HG02970 (cell line): ENCODE data around the gene ALPG.
"Not testable (repeated sequence)": the region's sequence is repeated elsewhere in the genome, so short reads cannot be mapped to it uniquely, and the experiment has no call there.

Experiments used
- ATAC-seq: cut with Tn5 transposase; IDR thresholded peaks from one replicate; pipeline ENCODE4 v1.9.1; 2021; ENCODE audit warnings: mild to moderate bottlenecking, moderate library complexity, moderate number of reproducible peaks; ENCODE audit not compliant: unreplicated experiment, low FRiP score

The ALPG gene

DNA sequence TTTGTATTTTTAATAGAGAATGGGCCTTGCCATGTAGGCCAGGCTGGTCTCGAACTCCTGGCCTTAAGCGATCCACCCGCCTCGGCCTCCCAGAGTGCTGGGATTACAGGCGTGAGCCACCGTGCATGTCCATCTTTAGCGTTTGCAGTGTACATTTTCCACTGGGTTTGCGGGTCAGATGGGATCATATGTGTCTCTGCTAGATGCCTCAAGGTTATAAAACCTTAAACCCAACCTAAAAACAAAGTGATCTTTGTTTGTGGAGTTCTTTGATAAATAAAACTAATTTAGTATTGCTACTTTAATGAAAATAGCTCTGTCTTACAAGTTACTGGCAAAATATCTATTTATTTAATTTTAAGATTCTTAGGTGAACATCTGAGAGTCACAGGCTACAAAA, 13.1 kb upstream of the ALPG start:
- no peak for ATAC-seq

DNA sequence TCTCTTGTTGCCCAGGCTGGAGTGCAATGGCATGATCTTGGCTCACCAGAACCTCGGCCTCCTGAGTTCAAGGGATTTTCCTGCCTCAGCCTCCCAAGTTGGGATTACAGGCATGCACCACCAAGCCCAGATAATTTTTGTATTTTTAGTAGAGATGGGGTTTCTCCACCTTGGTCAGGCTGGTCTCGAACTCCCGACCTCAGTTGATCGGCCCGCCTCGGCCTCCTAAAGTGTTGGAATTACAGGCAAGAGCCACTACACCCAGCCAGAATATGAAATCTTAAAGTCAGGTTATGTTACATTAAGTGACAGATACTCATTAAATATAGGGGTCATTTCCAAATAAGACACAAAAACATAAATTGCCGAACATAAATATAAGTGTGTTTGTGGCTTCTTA, 12.2 kb upstream of the ALPG start:
- not testable (repeated sequence) for ATAC-seq

DNA sequence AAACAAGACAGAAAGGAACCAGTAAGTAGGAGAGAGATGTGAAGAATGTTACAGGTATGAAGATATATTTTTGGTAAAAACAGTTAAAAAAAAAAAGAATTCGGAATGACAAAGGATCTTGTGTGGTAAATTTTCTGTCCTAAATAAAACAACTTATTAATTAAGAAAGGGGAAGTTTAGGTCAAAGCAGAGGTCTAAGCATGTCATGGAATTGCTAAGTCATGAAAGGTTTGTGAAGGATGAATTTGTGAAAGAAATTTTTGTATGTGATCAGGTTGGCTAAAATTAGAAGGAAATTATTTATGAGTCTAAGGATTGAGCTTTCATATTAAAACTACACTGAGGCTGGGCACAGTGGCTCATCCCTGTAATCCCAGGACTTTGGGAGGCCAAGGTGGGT, 11.1 kb upstream of the ALPG start:
- no peak for ATAC-seq

DNA sequence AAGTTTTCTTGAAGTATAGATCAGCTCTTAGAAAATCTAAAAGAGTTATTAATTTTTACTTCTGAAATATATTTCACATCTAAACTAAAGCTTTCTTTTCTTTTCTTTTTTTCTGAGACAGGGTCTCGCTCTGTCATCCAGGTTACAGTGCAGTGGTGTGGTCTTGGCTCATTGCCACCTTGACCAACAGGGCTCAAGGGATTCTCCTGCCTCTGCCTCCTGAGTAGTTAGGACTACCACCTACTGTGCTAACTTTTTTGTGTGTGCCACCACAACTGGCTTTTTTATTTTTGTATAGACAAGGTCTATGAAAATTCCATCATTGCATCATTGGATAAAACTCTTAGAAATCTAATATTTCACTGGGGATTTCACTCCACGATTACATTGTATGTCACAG, 10.0 kb upstream of the ALPG start:
- ATAC-seq, result no peak

DNA sequence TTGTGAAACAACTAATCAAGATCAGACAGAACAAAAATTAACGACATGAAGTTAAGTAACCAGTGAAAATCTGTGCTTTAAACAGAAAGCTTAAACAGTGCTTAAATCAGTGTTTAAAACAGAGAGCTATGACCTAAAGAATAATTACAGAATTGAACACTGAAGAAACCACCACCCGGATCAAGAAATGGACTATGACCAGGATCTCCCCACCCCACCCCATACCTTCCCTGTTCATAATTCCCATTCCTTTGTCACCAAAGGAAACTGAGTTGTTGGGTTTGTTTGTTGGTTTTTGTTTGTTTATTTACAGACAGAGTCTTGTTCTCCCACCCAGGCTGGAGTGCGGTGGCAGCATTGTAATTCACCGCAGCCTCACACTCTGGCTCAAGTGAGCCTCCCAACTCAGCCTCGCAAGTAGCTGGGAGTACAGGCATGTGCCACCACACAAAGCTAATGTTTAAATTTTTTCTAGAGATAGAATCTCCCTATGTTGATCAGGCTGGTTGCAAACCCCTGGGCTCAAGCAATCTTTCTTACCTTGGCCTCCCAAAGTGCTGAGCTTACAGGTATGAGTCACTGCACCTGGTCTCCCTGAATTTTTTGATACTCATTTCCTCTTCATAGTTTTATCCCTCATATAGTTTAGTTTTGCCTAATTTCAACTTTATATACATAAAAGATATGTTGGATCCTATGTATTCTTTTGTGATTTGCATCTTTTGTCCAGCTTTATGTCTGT, 8.2 kb upstream of the ALPG start:
- no peak for ATAC-seq

DNA sequence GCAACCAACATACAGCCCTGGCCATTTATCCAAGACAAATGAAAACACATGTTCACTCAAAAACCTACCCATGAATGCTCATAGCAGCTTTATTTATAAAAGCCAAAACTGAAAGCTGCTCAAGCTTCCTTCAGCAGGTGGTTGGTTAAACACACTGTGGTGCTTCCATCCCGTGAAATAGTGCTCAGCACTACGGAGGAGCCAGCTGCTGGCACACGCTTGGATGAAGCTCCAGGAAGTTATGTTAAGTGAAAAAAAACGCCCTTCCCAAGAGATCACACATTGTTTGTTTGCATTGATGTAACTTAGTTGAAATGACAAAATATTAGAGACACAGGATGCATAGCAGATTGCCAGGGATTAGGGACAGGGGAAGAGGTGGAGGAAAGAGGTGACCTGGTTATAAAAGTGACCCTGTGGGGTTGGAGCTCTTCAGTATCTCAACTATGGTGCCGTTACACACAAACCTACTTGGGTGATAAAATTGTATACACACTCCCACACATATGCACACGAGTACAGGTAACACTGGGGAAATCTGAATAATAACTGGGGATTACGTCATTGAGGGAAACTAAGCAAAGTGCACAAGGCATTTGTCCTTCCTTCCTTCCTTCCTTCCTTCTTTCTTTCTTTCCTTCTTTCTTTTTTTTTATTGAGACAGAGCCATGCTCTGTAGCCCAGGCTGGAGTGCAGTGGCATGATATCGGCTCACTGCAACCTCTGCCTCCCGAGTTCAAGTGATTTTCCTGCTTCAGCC, 6.2 kb upstream of the ALPG start:
- ATAC-seq, result no peak

DNA sequence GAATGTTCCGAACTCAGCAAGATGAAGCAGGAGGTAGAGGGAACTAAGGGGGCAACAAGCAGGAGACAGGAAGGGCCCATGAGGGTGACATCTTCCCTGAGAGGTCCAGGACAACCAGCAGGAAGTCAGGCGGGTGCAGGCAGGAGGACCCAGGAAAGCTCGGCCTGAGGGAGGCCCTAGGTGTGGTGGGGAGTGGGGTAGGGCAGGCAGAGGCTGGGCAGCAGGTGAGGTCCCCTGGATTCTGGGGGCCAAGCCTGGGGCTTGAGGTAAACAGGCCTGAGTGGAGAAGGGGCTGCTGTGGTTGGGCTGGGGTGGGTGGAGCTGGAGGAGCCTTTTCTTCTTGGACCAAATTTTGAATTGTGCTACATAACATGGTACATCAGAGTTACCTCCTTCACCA, 4.1 kb upstream of the ALPG start:
- no peak for ATAC-seq

DNA sequence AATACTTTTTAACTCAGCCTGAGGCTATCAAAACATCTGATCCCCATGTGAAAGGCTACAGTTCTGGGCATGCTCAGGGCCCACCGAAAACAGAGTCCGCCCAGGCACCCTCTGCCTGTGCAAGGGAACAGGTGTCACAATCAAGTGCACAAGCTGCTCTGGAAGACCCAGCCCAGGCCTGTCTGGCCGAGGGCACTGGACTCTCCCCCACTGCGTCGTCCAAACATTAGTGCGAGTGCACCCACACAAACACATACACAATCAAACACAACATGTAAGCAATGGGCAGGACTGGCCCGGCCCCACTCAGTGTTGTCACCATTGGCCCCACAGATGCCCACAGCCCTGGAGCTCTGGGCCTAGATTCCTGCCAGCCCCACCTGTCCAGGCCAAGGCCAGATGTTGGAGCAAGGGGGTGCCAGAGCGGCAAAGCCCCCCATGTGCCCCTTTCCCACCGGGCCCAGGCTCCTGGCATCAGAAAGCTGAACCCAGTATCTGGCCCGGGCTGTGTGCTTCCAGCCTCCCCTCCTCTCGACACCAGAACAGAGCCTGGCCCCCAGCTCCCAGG, 617 bp upstream of the ALPG start:
- ATAC-seq, result no peak

DNA sequence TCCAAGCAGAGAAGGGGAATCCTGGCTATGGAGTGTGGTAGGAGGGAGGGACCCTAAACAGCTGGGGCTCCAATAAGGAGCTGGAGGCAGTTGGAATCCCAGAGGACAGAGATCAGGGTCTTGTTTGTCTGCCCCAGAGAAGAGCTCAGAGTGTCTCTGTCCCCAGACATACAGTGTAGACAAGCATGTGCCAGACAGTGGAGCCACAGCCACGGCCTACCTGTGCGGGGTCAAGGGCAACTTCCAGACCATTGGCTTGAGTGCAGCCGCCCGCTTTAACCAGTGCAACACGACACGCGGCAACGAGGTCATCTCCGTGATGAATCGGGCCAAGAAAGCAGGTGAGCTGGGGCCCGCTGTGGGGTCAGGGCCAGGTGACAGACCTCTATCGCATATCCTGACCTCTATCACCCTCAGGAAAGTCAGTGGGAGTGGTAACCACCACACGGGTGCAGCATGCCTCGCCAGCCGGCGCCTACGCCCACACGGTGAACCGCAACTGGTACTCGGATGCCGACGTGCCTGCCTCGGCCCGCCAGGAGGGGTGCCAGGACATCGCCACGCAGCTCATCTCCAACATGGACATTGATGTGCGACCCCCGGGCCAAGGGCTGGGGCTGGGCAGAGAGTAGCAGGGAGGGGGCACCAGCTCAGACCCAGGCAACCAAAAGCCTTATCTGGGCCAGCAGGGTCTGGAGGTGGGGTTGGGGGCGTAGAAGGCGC, 945 bp downstream of the ALPG start:
- ATAC-seq, result not testable (repeated sequence)

DNA sequence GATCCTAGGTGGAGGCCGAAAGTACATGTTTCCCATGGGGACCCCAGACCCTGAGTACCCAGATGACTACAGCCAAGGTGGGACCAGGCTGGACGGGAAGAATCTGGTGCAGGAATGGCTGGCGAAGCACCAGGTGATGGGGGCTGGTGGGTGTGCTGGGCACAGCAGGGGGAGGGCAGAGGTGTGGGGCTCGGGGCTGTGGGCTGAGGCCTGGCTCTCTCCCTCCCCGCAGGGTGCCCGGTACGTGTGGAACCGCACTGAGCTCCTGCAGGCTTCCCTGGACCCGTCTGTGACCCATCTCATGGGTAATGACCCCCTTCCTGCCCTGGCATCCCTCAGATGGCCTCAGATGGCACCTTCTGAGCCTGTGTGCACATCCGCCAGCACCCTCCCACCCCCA, 1.6 kb downstream of the ALPG start:
- not testable (repeated sequence) for ATAC-seq

DNA sequence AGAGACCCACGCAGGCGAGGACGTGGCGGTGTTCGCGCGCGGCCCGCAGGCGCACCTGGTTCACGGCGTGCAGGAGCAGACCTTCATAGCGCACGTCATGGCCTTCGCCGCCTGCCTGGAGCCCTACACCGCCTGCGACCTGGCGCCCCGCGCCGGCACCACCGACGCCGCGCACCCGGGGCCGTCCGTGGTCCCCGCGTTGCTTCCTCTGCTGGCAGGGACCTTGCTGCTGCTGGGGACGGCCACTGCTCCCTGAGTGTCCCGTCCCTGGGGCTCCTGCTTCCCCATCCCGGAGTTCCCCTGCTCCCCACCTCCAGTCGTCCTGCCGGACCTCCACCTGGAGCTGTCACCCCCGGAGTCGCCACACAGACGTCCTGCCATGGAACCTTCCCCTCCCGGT, 3.0 kb downstream of the ALPG start:
- not testable (repeated sequence) for ATAC-seq

DNA sequence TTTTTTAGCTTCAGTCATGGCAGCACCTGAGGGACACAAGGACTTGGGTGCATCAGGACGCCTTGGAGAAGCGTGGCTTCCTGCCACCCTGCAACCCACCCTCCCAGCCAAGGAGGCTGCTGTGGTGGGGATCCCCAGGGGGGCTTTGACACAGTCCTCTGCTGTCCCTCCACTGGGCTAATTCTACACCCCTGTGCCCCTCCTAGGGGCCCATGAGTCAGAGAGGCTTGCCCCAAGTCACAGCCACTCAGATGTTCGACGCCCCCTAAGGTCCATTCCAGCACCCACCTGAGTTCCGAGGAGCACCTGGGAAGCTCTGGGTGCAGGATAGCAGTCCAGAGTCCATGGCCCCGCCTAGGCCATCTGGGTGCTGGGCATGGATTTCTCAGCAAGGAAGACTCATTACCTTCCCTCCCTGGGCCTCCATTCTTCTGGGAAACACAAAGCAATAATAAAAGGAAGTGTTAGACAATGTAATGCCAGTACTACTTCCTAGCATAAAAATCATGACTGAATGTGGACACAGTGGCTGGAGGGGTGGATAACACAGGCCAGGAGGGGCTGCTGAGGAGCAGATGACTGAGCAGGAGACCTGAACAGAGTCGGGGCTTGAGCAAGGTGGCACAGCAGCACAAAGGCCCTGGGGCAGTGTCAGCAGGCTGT, 3.7 kb downstream of the ALPG start:
- no peak for ATAC-seq

DNA sequence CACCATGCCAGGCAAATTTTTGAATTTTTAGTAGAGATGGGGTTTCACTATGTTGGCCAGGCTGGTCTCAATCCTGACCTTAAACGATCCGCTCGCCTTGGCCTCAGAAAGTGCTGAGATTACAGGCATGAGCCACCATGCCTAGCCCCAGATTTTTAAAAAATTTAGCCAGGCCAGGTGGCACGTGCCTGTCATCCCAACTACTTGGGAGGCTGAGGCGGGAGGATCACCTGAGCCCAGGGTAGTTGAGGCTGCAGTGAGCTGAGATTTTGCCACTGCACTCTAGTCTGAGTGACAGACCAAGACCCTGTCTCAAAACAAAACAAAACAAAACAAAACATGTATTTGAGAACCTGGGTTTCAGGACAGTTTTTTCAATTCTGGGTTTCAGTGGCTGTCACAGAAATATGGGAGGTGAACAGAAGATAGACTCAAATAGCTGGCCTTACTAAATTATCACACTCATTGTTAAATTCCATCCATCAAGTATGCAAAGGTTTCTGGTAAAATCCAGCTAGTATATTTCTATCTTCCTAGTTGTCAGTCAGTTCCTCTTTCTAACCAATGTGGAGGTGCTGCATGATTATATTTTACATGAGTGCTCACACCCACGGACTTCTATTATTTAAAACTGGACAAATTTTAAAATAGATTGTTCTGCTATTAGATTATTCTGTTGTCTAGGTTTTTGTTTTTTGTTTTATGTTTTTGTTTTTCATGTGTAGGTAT, 5.4 kb downstream of the ALPG start:
- ATAC-seq, result no peak

DNA sequence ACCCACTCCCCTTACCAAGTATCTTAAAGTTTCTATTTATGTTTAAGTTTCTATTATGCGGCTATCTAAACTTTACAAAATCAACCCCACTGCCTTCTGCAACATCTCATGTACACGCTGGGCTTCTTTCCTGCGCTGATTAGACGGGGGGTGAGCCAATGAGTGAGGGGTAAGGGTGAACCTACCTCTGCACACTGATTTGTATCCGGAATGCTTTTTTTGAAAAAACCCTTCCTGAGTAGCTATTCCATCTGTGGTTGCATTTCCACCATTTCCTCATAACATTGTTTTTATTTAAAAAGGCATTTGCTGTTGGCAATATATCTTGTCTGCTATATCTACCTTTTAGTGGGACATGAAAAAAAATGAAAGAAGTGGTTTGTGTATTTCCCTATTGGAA, 6.3 kb downstream of the ALPG start:
- no peak for ATAC-seq

DNA sequence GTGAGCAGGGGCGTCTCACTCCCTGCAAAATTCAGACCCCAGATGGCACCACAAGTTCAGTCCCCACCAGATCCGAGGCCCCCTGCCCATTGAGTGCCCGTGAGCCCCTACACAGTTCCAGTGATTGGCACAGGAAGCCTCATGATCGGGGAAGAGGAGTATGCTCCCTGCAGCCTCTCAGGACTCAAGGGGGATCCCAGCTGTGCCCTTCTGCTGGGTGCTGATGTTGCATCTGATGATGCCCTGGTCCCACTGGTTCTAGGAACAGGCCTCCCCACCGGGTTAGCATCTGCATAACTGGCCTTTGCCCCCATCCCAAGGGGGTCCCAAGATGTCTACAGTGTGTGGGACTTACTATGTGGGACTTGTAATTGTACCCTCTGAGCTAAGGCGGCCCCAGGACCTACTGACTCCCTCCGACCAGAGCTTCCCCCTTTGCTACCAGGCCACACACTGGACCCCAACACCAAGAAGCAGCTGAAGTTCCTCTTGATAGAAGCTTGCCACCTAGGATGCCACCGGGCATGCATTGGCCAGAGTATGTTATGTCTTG, 8.6 kb downstream of the ALPG start:
- ATAC-seq, result no peak

DNA sequence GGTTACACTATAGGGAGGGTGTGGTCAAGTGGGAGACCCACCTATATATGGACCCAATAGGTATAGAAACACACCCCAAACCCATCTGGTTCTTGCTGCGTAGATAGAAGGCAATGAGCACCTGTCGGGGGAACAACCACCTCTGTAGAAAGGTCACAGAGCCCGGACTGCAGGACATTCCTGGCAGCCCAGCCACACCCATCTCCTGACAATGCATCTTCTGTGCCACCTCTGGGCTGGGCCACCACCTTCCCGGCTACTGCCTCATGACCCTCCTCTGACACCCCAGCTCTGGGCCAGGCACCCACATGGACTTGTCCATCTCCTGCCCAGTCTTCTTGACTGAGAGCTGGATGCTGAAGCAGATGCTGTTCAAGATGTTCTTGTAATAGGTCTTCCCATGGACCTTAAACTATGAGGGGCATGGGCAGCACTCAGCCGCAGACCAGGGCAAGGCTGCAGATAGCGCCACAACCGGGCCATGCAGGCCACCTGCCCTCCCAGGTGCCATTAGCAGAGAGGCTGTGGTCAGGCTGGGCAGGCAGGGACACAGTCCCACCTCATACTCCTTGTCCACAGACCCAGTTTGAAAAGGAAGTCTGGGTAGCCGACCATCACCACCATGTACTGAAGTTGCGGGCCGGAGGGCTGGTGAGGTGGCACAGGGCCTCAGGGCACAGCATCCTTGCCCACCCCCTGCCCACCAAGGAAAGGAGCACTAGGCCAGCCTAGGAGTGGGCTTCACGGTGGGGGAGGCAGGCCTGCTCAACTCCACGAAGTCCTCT, 9.3 kb downstream of the ALPG start:
- ATAC-seq, result no peak

DNA sequence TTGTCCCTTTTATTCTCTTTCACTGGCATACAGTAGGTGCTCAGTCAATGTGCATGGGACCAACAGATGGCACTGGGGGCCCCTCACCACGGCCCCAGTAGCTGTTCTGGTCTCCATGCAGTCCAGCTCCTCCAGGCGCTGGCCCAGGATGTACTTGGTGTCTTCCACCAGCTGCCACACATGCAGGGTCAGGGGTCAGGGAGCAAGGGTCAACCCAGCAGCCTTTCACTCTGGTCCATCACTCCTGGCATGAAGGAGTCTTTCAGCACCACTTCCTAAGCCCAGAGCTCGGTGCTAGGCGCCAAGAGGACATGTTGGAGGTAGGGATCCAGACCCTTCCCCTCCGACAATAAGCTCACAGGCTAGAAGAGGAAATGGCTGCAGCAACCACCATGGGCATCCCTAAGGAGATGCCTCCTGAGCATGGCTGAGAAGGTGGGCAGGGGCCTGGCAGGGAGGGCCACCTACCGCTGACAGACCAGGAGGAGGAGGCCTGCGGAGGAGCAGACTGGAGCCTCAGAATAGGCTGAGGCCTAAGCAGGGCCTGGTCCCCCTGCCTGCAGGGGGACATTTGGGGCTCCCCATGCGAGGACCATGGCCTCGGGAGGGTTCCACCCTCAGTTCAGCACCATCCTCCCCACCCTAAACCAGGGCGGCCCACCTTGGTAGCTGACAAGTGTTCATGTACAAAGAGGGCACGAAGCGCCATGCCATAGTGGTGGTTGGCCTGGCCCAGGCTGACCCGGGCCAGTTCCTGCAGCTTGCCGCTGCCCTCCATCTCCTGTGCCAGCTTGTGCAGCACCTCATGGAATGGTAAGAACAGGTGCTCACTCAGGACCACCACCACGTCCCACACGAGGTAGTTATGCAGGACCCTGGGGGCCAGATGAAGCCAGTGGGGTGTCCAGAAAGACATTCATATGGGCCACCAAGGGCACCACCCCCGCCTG, 10.2 kb downstream of the ALPG start:
- ATAC-seq, result no peak

DNA sequence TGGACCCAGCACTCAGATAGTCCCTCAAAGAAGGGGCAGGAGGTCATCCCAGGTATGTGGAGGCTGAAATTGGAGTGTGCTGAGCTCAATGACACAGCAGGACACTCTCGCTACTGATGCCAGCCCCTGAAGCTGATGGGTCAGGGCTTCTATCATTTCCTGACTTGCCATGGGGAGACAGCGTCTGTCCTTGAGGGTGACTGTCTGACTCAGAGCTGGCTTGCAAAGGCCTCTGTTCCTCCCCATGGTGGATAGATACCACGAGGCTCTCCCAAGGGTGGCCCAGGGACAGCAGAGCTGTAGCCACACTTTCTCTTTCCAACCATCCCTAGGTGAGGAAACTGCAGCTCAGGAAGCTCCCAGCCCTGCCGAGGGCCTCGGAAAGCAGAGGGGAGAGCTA, 10.8 kb downstream of the ALPG start:
- ATAC-seq, result no peak
